GM18498 (cell line): ENCODE results near the gene PSMA6.
"Not testable (repeated sequence)": the region's sequence is repeated elsewhere in the genome, so short reads cannot be mapped to it uniquely, and the experiment has no call there.

Experiments
- ATAC-seq: cut with Tn5 transposase; IDR thresholded peaks from one replicate; pipeline ENCODE4 v1.9.1; 2021; ENCODE audit warnings: mild to moderate bottlenecking, moderate library complexity; ENCODE audit not compliant: unreplicated experiment

The PSMA6 gene

DNA sequence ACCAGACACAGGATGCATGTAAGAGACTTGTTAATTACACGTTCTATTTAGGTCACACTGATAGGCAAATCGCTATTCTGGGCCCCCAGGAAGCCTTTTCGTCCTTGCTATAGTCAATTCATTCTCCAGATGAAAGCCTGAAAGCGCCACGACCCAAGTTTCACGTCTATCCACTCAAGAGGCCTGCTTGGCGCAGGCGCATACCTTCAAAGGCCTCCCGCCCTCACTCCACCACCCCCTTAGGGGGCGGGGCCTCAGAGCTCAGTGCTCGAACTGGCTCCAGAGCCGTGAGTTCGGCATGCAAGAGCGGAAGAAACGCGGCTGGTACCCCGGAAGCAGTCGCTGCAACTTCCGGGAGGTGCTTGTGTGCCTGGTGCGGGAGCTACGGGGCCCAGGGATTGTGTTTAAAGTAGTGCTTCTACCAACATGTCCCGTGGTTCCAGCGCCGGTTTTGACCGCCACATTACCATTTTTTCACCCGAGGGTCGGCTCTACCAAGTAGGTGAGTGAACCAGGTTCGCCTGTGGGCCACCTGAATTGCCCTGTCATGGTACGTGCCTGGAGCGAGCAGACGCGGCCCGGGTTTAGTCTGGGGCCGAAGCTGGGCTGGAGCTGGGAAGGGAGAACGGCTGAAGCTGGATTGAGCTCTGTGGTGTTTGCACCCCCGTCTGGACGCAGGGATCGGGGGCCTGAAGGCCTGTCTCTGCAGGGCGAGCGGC, at the start of gene PSMA6:
Gene PSMA6 (plus strand): TSS at position 332 of the 719 bp plus-strand sequence. CDS start 95 bp downstream, at position 427.
- peak; percentile 90 for ATAC-seq

GRCh38 chr14:35242599-35243311, 49.4 kb upstream of the PSMA6 start:
- ATAC-seq: no peak

GRCh38 chr14:35243956-35244355, 48.2 kb upstream of the PSMA6 start:
- no peak for ATAC-seq

- ATAC-seq: no peak
These were observed 47.6 kb upstream of the PSMA6 start for GRCh38 chr14:35244542-35244941.

DNA sequence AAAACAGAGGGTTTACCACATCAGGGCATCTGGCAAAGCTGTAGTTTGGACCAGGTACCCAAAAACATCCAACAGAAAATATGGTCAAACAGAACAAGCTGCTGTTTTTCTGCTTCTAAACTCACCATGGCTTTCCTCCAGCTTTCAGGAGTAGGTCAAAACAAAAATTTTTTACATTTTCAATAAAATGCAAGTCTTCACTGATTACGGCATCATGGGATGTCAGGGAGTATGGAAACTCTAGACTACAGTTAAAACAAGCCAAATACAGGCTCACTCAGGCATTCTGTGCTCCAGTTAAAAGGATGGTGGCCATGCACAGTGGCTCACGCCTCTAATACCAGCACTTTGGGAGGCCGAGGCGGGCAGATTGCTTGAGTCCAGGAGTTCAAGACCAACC, 47.1 kb upstream of the PSMA6 start:
- ATAC-seq: no peak

DNA sequence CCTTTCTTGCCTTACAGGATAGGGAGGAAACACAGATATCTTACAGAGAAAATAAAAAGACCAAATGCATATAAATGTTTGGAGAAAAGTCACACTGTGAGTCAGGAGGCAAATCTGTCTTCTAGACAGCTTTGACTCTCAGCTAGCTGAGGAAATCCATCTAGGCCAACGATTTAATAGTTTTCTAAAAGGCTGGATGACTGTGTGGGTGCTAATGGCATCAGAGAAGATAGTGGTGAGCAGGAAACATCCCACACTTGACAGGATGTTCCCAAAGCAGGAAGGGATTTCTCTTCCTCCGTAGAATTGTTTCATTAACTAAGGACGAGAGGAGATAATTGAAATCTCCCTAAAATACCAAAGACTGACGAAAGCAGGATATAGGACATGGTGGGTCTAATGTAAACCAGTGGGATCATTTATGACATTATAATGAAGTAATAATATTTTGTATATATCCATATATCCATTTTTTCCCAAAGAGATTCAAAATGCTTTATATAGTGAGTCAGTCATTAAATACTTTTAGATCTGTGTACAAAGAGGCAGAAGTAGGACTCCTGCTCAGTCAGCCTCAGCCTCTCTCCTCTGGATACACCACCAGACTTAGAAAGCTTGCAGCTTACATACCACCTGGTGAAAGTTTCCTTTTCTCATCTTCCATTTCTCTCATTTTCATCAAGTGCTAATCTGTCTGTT, 44.3 kb upstream of the PSMA6 start:
- ATAC-seq: peak; percentile 56

- ATAC-seq: peak; percentile 48
These were observed 43.8 kb upstream of the PSMA6 start for GRCh38 chr14:35248476-35248788.

DNA sequence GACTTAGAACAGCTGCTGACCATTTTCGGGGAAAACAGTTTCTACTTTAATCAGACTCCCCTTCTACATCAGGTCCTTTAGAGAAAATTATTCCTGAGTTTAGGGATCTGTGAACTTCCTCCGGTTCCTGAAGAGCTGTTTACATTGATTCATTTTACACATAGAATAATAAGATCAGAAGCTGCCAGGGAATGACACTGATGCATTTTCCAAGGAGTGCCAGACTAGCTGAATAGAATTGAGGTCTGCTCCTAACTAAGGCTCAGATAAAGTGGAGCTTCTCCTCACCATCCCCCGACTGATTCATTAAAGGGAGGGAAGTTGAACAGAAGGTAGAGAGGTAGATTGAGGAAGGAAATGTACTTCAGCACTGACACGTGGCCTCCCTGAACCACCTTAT, 41.9 kb upstream of the PSMA6 start:
- ATAC-seq: no peak

- no peak for ATAC-seq
These were observed 39.7 kb upstream of the PSMA6 start for GRCh38 chr14:35252451-35252868.

GRCh38 chr14:35253056-35253455, 39.1 kb upstream of the PSMA6 start:
- not testable (repeated sequence) for ATAC-seq

DNA sequence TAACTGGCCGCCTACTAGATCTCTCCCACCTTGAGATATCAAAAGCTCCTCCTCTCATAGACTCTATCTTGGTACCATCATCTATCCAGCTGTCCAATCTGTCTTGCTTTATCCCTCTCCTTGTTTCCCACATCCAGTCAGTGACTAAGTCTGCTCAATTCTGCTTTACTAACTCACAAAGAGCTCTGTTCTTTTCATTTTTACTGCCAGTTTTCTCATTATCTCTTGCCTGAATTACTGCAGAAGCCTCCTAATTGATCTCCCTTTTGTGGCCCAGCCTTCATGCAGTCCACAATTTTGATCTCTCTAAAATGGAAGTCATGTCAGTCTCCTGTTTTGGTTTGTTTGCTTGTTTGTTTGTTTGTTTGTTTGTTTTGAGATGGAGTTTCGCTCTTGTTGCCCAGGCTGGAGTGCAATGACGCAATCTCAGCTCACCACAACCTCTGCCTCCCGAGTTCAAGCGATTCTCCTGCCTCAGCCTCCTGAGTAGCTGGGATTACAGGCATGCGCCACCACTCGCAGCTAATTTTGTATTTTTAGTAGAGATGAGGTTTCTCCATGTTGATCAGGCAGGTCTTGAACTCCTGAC, 38.1 kb upstream of the PSMA6 start:
- ATAC-seq: not testable (repeated sequence)

DNA sequence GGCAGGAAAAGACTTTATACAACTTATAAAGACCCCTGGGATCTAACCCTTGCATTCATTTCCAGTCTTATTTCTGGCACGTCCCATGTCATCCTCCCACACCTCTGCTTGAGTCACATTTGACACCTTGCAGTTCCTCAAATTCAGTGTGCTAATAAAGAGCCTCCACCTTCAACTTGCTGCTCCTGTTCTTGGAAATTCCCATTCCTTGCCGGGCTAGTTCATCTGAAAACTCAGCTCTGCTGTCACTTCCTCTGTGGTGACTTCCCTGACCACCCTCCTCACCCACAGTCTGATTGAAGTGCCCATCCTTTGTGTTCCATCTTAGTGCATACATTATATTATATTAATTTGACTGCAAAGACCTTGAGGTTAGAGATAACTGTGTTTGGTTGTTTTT, 37.4 kb upstream of the PSMA6 start:
- no peak for ATAC-seq

DNA sequence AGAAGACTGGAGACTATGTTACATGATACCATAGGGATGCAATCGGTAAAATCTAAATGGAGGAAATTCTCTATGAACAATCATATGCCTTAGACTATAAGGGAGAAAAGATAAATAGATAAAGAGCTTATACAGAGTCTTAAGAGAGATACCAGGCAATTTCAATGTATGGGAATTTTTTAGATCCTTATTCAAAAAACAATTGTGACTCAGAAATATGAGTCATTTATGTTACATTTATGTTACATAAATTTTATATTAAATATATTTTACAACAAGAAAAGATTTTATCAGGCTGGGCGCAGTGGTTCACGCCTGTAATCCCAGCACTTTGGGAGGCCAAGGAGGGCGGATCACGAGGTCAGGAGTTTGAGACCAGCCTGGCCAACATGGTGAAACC, 36.5 kb upstream of the PSMA6 start:
- no peak for ATAC-seq

- ATAC-seq: no peak
These were observed 34.4 kb upstream of the PSMA6 start for GRCh38 chr14:35257809-35258208.

- ATAC-seq: no peak
These were observed 33.8 kb upstream of the PSMA6 start for GRCh38 chr14:35258420-35258819.

- no peak for ATAC-seq
These were observed 30.4 kb upstream of the PSMA6 start for GRCh38 chr14:35261774-35262173.

DNA sequence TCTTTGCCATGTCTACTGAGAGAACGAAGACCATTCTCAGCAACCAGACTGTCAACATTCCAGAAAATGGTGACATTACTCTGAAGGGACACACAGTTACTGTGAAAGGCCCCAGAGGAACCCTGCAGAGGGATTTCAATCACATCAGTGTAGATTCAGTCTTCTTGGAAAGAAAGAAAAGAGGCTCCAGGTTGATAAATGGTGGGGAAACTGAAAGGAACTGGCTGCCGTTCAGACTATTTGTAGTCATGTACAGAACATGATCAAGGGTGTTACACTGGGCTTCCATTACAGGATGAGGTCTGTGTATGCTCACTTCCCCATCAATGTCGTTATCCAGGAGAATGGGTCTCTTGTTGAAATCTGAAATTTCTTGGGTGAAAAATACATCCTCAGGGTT, 29.7 kb upstream of the PSMA6 start:
- no peak for ATAC-seq

GRCh38 chr14:35268946-35269345, 23.2 kb upstream of the PSMA6 start:
- no peak for ATAC-seq

- ATAC-seq: no peak
These were observed 17.4 kb upstream of the PSMA6 start for GRCh38 chr14:35274805-35275204.

DNA sequence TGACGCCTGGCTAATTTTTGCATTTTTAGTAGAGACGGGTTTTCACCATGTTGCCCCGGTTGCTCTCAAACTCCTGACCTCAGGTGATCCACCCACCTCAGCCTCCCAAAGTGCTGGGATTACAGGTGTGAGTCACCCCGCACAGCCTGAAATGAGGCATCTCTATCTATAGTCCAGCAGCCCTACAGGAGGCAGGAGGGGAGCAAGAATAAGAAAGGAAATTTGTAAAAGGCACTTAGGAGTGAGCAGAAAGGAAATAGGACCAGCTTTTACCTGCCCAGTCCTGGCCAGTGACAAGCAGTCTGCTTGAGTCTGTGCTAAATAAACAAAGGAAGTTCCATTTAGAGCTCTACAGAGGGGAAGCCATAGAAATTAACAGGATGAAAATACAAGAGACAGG, 15.0 kb upstream of the PSMA6 start:
- ATAC-seq: no peak

- no peak for ATAC-seq
These were observed 12.8 kb upstream of the PSMA6 start for GRCh38 chr14:35279369-35279768.

GRCh38 chr14:35281341-35281740, 10.8 kb upstream of the PSMA6 start:
- no peak for ATAC-seq
